Measurements from ENCODE around the gene TOGARAM2. TPM values are rescaled to one million over a fixed set of nuclear protein-coding genes. Genes with fewer than 3 reads are reported as not detected.

TOGARAM2 gene
- total RNA-seq, 1 donor from 2014 or later, result not detected

- TF ChIP-seq, protein P1, sequence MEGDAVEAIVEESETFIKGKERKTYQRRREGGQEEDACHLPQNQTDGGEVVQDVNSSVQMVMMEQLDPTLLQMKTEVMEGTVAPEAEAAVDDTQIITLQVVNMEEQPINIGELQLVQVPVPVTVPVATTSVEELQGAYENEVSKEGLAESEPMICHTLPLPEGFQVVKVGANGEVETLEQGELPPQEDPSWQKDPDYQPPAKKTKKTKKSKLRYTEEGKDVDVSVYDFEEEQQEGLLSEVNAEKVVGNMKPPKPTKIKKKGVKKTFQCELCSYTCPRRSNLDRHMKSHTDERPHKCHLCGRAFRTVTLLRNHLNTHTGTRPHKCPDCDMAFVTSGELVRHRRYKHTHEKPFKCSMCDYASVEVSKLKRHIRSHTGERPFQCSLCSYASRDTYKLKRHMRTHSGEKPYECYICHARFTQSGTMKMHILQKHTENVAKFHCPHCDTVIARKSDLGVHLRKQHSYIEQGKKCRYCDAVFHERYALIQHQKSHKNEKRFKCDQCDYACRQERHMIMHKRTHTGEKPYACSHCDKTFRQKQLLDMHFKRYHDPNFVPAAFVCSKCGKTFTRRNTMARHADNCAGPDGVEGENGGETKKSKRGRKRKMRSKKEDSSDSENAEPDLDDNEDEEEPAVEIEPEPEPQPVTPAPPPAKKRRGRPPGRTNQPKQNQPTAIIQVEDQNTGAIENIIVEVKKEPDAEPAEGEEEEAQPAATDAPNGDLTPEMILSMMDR (IDR thresholded peaks at IDR 0.05; ENCODE audit: partially characterized antibody, unreplicated experiment), result no peak
- no peaks in the 10 kb centered on the region for H3K9me3 Mint-ChIP-seq (ENCODE audit: unreplicated experiment)
- H3K4me3 Mint-ChIP-seq (ENCODE audit: unreplicated experiment), result no peak overlapping the region
- H3K27me3 Mint-ChIP-seq (ENCODE audit: unreplicated experiment), result peaks cover 2% of the 10 kb centered on the region
- no peak for DNase-seq
- H3K27ac Mint-ChIP-seq (ENCODE audit: unreplicated experiment), result no peak overlapping the region
- no peaks in the 10 kb centered on the region for H3K36me3 Mint-ChIP-seq (ENCODE audit: unreplicated experiment)
- H3K4me1 Mint-ChIP-seq (ENCODE audit: low read depth, unreplicated experiment), result peaks cover 8% of the 10 kb centered on the region
These were observed 81.3 kb downstream of the TOGARAM2 start for GRCh38 chr2:29062371-29062770.

DNA sequence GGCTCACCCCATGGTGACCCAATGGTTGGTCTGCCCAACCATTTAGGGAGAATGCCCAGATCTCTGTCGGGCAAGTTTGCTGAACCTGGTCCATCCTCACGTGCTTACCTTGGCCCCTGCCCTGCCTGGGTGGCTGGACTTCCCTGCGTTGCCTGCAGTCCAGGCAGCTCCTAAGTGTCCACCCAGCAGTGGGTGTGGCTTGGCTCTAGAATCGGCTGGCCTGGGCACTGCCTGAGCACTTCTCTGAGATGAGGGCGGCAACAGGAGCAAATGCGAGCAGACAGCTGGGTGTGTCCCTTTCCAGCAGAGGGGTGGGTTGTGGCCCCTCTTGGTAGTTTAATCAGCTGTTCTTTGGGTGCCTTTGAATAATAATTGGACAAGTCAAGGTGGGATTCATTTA lies 82.0 kb downstream of the TOGARAM2 start:
- Mint-ChIP-seq H3K9me3 (ENCODE audit: unreplicated experiment) (no peaks in the 10 kb centered on the region), H3K27me3 (ENCODE audit: unreplicated experiment) (peaks cover 2% of the 10 kb centered on the region), H3K4me1 (ENCODE audit: low read depth, unreplicated experiment) (peaks cover 5% of the 10 kb centered on the region), H3K36me3 (ENCODE audit: unreplicated experiment) (no peaks in the 10 kb centered on the region), H3K4me3 (ENCODE audit: unreplicated experiment) (no peak overlapping the region), H3K27ac (ENCODE audit: unreplicated experiment) (no peak overlapping the region)
- TF ChIP-seq, protein P1 (IDR thresholded peaks at IDR 0.05; ENCODE audit: partially characterized antibody, unreplicated experiment), result no peak
- no peak for DNase-seq

DNA sequence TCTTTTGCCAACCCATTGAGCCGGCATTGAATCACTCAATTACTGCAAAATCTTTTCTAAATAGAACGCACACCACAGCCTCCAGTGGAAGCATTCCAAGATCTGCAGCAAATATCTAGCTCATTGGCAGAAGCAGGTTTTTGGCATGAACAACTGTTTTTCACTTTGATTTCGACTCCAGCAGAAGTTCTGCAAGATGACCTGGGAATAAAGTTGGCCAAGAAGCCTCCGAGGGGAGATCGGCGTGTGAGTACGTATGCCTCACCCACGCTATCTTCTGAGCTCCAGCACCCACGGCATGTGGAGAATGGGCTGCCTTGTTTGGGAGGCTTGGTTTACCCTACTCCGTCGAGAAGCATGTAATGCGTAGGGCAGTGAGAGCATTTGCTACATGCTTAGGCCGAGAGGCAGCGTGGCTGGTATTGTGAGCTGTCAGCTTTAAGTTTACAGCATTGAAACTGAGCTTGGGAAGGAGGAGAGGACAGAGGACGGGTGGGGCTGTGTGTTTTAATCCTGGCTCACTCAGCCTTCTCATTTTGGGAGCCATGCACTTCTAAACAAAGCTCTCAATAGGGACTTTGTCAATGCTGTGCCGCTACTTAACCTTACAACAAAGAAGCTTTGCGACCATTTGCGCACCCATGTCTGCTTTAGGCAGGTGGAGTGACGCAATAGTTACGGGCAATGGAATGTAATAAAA lies 82.7 kb downstream of the TOGARAM2 start:
- Mint-ChIP-seq H3K27ac (ENCODE audit: unreplicated experiment) (no peak overlapping the region), H3K36me3 (ENCODE audit: unreplicated experiment) (no peaks in the 10 kb centered on the region), H3K4me1 (ENCODE audit: low read depth, unreplicated experiment) (peaks cover 8% of the 10 kb centered on the region), H3K27me3 (ENCODE audit: unreplicated experiment) (peaks cover 2% of the 10 kb centered on the region), H3K9me3 (ENCODE audit: unreplicated experiment) (no peaks in the 10 kb centered on the region), H3K4me3 (ENCODE audit: unreplicated experiment) (no peak overlapping the region)
- TF ChIP-seq, protein P1 (IDR thresholded peaks at IDR 0.05; ENCODE audit: partially characterized antibody, unreplicated experiment), result no peak
- no peak for DNase-seq

- no peaks in the 10 kb centered on the region for H3K9me3 Mint-ChIP-seq (ENCODE audit: unreplicated experiment)
- DNase-seq, result no peak
- H3K27me3 Mint-ChIP-seq (ENCODE audit: unreplicated experiment), result peaks cover 2% of the 10 kb centered on the region
- H3K27ac Mint-ChIP-seq (ENCODE audit: unreplicated experiment), result no peak overlapping the region
- H3K36me3 Mint-ChIP-seq (ENCODE audit: unreplicated experiment), result no peaks in the 10 kb centered on the region
- TF ChIP-seq, protein P1 (IDR thresholded peaks at IDR 0.05; ENCODE audit: partially characterized antibody, unreplicated experiment), result no peak
- no peak overlapping the region for H3K4me3 Mint-ChIP-seq (ENCODE audit: unreplicated experiment)
- peaks cover 8% of the 10 kb centered on the region for H3K4me1 Mint-ChIP-seq (ENCODE audit: low read depth, unreplicated experiment)
These were observed 83.2 kb downstream of the TOGARAM2 start for GRCh38 chr2:29064346-29064715.

GRCh38 chr2:29064746-29065067 lies 83.6 kb downstream of the TOGARAM2 start:
- no peaks in the 10 kb centered on the region for H3K9me3 Mint-ChIP-seq (ENCODE audit: unreplicated experiment)
- peaks cover 8% of the 10 kb centered on the region for H3K4me1 Mint-ChIP-seq (ENCODE audit: low read depth, unreplicated experiment)
- H3K36me3 Mint-ChIP-seq (ENCODE audit: unreplicated experiment), result no peaks in the 10 kb centered on the region
- DNase-seq, result no peak
- H3K27ac Mint-ChIP-seq (ENCODE audit: unreplicated experiment), result no peak overlapping the region
- H3K4me3 Mint-ChIP-seq (ENCODE audit: unreplicated experiment), result no peak overlapping the region
- H3K27me3 Mint-ChIP-seq (ENCODE audit: unreplicated experiment), result peaks cover 2% of the 10 kb centered on the region
- TF ChIP-seq, protein P1 (IDR thresholded peaks at IDR 0.05; ENCODE audit: partially characterized antibody, unreplicated experiment), result no peak

Data from glutamatergic neuron (in vitro differentiated cells).